Stimulated activated CD8-positive, alpha-beta memory T cell treated with anti-CD3 and anti-CD28 coated beads, Interleukin-4, amount 100 ng/mL, for 4 hours (primary cell): ENCODE measurements around the gene GRAMD2B.

ENCODE experiments used
- DNase-seq, 2 donors: peaks; one replicate each; pipeline ENCODE4 v3.0.0-alpha.2; 2020; ENCODE audit warnings: low read depth in 2 of 2, low spot score in 1 of 2

GRAMD2B gene

GRCh38 chr5:126535856-126536545 is 112.8 kb downstream of the GRAMD2B start:
- no peak for DNase-seq

DNA sequence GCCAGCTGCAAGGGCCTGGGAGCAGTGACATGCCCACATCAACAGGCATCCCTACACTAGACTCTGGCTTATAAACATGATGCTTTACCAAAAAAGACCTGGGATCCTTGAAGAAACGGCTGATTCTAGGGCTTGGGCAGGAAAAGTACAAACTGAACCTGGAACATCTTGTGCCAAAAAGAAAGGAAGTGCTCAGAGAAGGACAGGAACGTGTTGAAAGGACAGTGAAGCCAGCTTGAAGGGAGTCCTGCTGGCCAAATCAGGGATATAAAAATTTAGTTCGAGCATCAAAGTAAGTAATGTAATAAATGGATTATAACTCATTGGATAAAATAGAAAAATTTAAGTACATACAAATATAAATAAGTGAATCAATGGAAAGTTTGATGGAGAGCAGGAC is 113.7 kb downstream of the GRAMD2B start:
- DNase-seq: no peak

- no peak for DNase-seq
Measured at GRCh38 chr5:126538579-126538978, 115.4 kb downstream of the GRAMD2B start.

- no peak for DNase-seq
Measured at GRCh38 chr5:126540631-126541030, 117.4 kb downstream of the GRAMD2B start.

- no peak for DNase-seq
Measured at GRCh38 chr5:126542441-126542840, 119.2 kb downstream of the GRAMD2B start.

- DNase-seq: no peak
Measured at GRCh38 chr5:126543009-126543408, 119.8 kb downstream of the GRAMD2B start.

DNA sequence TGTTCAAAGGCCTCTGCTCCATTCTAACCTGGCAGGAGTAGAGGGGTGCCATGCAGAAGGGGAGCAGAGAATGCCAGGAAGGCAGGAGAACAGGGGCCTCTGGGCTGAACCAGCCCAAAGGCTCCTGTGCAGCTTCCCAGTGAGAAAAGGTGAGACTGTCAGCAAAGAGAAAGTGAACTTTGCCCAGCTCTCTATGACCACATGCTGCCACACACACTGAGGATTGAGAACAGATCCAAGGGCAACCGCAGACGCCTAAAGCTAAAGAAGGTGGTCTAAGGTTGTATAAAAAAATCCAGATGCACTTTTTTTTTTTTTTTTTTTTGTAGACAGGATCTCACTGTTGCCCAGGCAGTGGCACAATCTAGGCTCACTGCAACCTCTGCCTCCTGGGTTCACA is 120.5 kb downstream of the GRAMD2B start:
- DNase-seq: no peak
